ENCODE results near the gene RBP5.

DNA sequence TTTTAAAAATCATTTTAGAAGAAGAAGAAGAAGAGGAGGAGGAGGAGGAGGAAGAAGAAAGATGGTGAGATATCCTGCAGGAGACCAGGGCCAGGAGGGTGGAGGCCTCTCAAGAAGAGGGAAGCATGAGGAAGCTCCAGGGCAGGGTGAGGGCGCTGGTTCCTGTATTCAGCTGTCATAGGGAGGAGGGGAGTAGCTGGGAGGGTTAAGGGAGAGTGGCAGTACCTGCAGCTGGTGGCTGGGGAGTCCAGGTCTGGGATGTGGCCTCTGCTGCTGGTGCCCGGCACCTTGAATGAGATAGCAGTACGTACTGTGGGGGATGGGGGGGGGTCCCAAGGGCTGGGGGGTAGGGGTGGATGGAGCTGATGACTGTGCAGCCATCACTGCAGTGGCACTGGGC, 9.8 kb downstream of the RBP5 start:
- TF ChIP-seq, protein P1, sequence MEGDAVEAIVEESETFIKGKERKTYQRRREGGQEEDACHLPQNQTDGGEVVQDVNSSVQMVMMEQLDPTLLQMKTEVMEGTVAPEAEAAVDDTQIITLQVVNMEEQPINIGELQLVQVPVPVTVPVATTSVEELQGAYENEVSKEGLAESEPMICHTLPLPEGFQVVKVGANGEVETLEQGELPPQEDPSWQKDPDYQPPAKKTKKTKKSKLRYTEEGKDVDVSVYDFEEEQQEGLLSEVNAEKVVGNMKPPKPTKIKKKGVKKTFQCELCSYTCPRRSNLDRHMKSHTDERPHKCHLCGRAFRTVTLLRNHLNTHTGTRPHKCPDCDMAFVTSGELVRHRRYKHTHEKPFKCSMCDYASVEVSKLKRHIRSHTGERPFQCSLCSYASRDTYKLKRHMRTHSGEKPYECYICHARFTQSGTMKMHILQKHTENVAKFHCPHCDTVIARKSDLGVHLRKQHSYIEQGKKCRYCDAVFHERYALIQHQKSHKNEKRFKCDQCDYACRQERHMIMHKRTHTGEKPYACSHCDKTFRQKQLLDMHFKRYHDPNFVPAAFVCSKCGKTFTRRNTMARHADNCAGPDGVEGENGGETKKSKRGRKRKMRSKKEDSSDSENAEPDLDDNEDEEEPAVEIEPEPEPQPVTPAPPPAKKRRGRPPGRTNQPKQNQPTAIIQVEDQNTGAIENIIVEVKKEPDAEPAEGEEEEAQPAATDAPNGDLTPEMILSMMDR (IDR thresholded peaks at IDR 0.05; ENCODE audit: low read depth, low read length) = no peak
- TF ChIP-seq EZH2phosphoT487 (IDR thresholded peaks at IDR 0.05; ENCODE audit: low read depth) = no peak
